Measurements from ENCODE around the gene IFNG. TPM values are rescaled to one million over a fixed set of nuclear protein-coding genes. Genes with fewer than 3 reads are reported as not detected.

Gene IFNG
- total and polyA plus RNA-seq, 12 donors: 1.5 TPM; not detected in 11

- TF ChIP-seq CTCF (IDR thresholded peaks at IDR 0.05): no peak
- Histone ChIP-seq H3K36me3 (no peaks in the 10 kb centered on the region), H3K27me3 (no peaks in the 10 kb centered on the region), H3K27ac (no peak overlapping the region), H3K4me3 (no peak overlapping the region), H3K4me1 (no peaks in the 10 kb centered on the region), H3K9me3 (no peaks in the 10 kb centered on the region)
- no peak for ATAC-seq
- intact Hi-C loops (cut with DNase I): no loop called here
- 73 to 76% methylated on average over 1 of the region's 1 CpG for WGBS, 2 donors
- no peak for DNase-seq
Observed at GRCh38 chr12:68156636-68157035, 2.9 kb downstream of the IFNG start.

GRCh38 chr12:68154779-68155178, 4.8 kb downstream of the IFNG start:
- no peak for TF ChIP-seq CTCF (IDR thresholded peaks at IDR 0.05)
- Histone ChIP-seq H3K27ac (no peak overlapping the region), H3K4me1 (no peaks in the 10 kb centered on the region), H3K4me3 (no peak overlapping the region), H3K27me3 (no peaks in the 10 kb centered on the region), H3K9me3 (no peaks in the 10 kb centered on the region), H3K36me3 (no peaks in the 10 kb centered on the region)
- ATAC-seq (no peak), DNase-seq (no peak)
- WGBS, 2 donors: 18 to 19% methylated on average over 1 of the region's 1 CpG
- intact Hi-C loops (cut with DNase I): no loop called here

- Histone ChIP-seq H3K4me3 (no peak overlapping the region), H3K4me1 (peaks cover 0 to 5% (median 0%) of the 10 kb centered on the region in 9 donors), H3K36me3 (no peaks in the 10 kb centered on the region), H3K27me3 (no peaks in the 10 kb centered on the region), H3K9me3 (no peaks in the 10 kb centered on the region), H3K27ac (no peak overlapping the region)
- ATAC-seq: no peak
- DNase-seq: no peak
- TF ChIP-seq CTCF (IDR thresholded peaks at IDR 0.05): no peak
- 79 to 85% methylated on average over 7 of the region's 7 CpGs for WGBS, 2 donors
- intact Hi-C loops (cut with DNase I): no loop called here
Observed at GRCh38 chr12:68148261-68148951, 11.1 kb downstream of the IFNG start.

GRCh38 chr12:68140556-68140955, 19.0 kb downstream of the IFNG start:
- Histone ChIP-seq H3K36me3 (no peaks in the 10 kb centered on the region), H3K27me3 (peaks cover 0 to 3% (median 0%) of the 10 kb centered on the region in 7 donors), H3K4me1 (peaks cover 0 to 5% (median 0%) of the 10 kb centered on the region in 9 donors), H3K4me3 (no peak overlapping the region), H3K27ac (no peak overlapping the region), H3K9me3 (no peaks in the 10 kb centered on the region)
- DNase-seq: no peak
- ATAC-seq: no peak
- no peak for TF ChIP-seq CTCF (IDR thresholded peaks at IDR 0.05)
- intact Hi-C loops (cut with DNase I): no loop called here
